ENCODE data around the gene ZNF136. TPM values are rescaled to one million over a fixed set of nuclear protein-coding genes. Genes with fewer than 3 reads are reported as not detected.
A peak's percentile ranks its signal among the peaks of the same experiment; 100 is the strongest.

ZNF136 gene
- total RNA-seq, 1 donor from 2014 or later, result 17.8 TPM

DNA sequence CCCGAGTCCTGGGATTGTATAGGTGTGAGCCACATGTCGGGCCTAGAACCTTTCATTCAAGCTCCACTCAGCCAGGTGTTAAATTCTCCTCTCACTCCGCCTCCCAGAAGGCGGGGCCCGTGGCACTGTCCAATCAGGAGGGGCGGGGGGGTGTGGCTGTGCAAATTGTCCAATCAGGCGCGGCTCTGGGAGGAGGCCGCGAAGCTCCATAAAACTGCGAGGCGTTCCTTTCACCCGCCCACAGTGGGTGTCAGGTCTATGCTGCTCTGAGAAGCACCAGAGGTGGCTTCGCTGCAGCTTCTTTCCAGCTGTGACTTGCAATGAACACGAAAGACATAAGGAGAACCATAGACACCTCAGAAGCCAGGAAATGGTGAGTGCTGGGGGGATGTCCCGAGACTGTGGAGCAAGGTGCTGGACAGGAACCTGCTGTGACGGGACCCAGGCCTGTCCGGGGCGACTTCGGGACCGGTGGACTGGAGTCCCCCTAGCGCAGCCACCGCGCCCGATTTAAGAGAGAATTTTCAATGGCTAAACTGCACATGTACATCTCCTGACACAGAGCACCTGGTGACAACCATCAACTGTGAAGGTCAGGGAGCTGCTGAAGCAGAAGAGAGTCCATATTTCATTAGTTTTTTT is 3.0 kb upstream of the ZNF136 start:
- H3K4me1 ChIP-seq, result peaks cover 9% of the 10 kb centered on the region
- H3K27me3 Mint-ChIP-seq (ENCODE audit: insufficient read depth, low read depth), result peaks cover 12% of the 10 kb centered on the region
- peak; percentile 10 for DNase-seq (ENCODE audit: low spot score)
- peaks cover 25% of the 10 kb centered on the region for H3K9me3 Mint-ChIP-seq
- H3K4me3 ChIP-seq, result no peak overlapping the region
- H3F3A ChIP-seq (ENCODE audit: low read depth), result peaks cover 10% of the 10 kb centered on the region
- no peak overlapping the region for H2AFZ ChIP-seq (replicated peaks)
- peaks cover 35% of the 10 kb centered on the region for H3K79me2 ChIP-seq (ENCODE audit: low read depth)
- H3K27ac Mint-ChIP-seq, result no peak overlapping the region
- H3K36me3 ChIP-seq, result no peaks in the 10 kb centered on the region
- peaks cover 11% of the 10 kb centered on the region for H3K36me3 Mint-ChIP-seq
- TF ChIP-seq, protein P1, sequence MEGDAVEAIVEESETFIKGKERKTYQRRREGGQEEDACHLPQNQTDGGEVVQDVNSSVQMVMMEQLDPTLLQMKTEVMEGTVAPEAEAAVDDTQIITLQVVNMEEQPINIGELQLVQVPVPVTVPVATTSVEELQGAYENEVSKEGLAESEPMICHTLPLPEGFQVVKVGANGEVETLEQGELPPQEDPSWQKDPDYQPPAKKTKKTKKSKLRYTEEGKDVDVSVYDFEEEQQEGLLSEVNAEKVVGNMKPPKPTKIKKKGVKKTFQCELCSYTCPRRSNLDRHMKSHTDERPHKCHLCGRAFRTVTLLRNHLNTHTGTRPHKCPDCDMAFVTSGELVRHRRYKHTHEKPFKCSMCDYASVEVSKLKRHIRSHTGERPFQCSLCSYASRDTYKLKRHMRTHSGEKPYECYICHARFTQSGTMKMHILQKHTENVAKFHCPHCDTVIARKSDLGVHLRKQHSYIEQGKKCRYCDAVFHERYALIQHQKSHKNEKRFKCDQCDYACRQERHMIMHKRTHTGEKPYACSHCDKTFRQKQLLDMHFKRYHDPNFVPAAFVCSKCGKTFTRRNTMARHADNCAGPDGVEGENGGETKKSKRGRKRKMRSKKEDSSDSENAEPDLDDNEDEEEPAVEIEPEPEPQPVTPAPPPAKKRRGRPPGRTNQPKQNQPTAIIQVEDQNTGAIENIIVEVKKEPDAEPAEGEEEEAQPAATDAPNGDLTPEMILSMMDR (IDR thresholded peaks at IDR 0.05), result no peak
- TF ChIP-seq EZH2 (IDR thresholded peaks at IDR 0.05), result no peak
- no peak for TF ChIP-seq EZH2phosphoT487 (IDR thresholded peaks at IDR 0.05)
- H3K27me3 ChIP-seq, result no peaks in the 10 kb centered on the region
- no peak overlapping the region for H3K27ac ChIP-seq
- H3K9ac ChIP-seq, result no peak overlapping the region
- peaks cover 8% of the 10 kb centered on the region for H4K20me1 ChIP-seq (ENCODE audit: low read depth)
- peaks cover 22% of the 10 kb centered on the region for H3K4me1 Mint-ChIP-seq
- no peaks in the 10 kb centered on the region for H3K9me3 ChIP-seq (ENCODE audit: low read depth)
- H3K4me3 Mint-ChIP-seq, result peak overlapping the region; percentile 35
- H3K4me2 ChIP-seq, result no peak overlapping the region

DNA sequence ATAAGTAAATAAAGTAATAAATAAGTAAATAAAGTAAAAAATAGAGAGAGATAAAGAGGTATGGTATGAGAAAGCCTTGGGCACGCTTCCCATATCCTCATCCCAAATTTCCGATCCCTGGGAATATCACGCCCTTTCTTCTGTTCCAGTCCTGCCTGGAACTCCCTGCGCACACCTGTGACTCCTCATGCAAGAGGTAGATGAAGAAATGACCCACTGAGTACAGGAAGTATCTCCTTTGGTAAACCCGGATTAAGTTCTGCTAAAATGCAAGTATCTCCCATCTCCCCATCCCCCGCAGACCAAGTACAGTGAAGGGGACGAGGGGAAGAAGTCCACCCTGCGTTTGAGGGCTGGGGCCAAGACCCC is 399 bp upstream of the ZNF136 start:
- Mint-ChIP-seq H3K27ac (no peak overlapping the region), H3K9me3 (peaks cover 32% of the 10 kb centered on the region), H3K4me1 (peaks cover 11% of the 10 kb centered on the region), H3K4me3 (peak overlapping the region; percentile 93), H3K36me3 (peaks cover 25% of the 10 kb centered on the region), H3K27me3 (ENCODE audit: insufficient read depth, low read depth) (peaks cover 3% of the 10 kb centered on the region)
- Histone ChIP-seq H3K36me3 (no peaks in the 10 kb centered on the region), H3K9me3 (ENCODE audit: low read depth) (no peaks in the 10 kb centered on the region), H2AFZ (replicated peaks) (peak overlapping the region; percentile 54), H3K27me3 (no peaks in the 10 kb centered on the region), H3F3A (ENCODE audit: low read depth) (peaks cover 5% of the 10 kb centered on the region), H3K4me3 (peak overlapping the region; percentile 85), H3K4me2 (peak overlapping the region; percentile 95), H3K27ac (no peak overlapping the region), H3K4me1 (peaks cover 5% of the 10 kb centered on the region), H3K79me2 (ENCODE audit: low read depth) (peaks cover 44% of the 10 kb centered on the region), H3K9ac (no peak overlapping the region), H4K20me1 (ENCODE audit: low read depth) (peaks cover 8% of the 10 kb centered on the region)
- no peak for TF ChIP-seq EZH2phosphoT487 (IDR thresholded peaks at IDR 0.05)
- TF ChIP-seq, protein P1 (IDR thresholded peaks at IDR 0.05), result no peak
- no peak for TF ChIP-seq EZH2 (IDR thresholded peaks at IDR 0.05)
- no peak for DNase-seq (ENCODE audit: low spot score)

DNA sequence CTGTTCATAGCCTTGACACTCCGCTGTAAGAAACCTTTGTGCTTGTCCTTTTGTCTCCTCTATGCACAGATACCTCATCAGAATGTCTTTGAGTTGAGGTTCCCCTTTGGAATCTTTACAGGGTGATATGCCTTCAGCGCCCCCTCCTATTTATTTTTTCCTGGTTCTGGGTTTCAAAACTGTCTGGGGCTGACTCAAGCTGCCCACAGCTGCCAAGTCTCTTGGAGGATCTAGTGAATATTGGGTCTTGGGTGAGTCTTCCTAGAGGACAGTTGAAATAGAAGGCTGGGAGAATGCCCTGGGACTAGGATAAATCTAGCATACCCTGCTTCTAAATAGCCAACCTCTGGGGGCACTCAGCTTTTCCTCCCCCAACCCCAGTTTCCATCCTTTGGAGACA is 930 bp downstream of the ZNF136 start:
- Histone ChIP-seq H3F3A (ENCODE audit: low read depth) (peaks cover 5% of the 10 kb centered on the region), H3K36me3 (no peaks in the 10 kb centered on the region), H3K27ac (no peak overlapping the region), H3K9ac (peak overlapping the region; percentile 92), H3K79me2 (ENCODE audit: low read depth) (peaks cover 57% of the 10 kb centered on the region), H2AFZ (replicated peaks) (no peak overlapping the region), H3K4me2 (peak overlapping the region; percentile 95), H3K4me3 (peak overlapping the region; percentile 85), H3K4me1 (peaks cover 5% of the 10 kb centered on the region), H4K20me1 (ENCODE audit: low read depth) (peaks cover 8% of the 10 kb centered on the region), H3K27me3 (no peaks in the 10 kb centered on the region), H3K9me3 (ENCODE audit: low read depth) (no peaks in the 10 kb centered on the region)
- peaks cover 11% of the 10 kb centered on the region for H3K4me1 Mint-ChIP-seq
- H3K4me3 Mint-ChIP-seq, result peak overlapping the region; percentile 93
- H3K27ac Mint-ChIP-seq, result peak overlapping the region; percentile 72
- peaks cover 39% of the 10 kb centered on the region for H3K9me3 Mint-ChIP-seq
- peaks cover 3% of the 10 kb centered on the region for H3K27me3 Mint-ChIP-seq (ENCODE audit: insufficient read depth, low read depth)
- peak; percentile 24 for DNase-seq (ENCODE audit: low spot score)
- TF ChIP-seq EZH2phosphoT487 (IDR thresholded peaks at IDR 0.05) (no peak), EZH2 (IDR thresholded peaks at IDR 0.05) (no peak)
- TF ChIP-seq, protein P1 (IDR thresholded peaks at IDR 0.05), result no peak
- H3K36me3 Mint-ChIP-seq, result peaks cover 36% of the 10 kb centered on the region
